Measurements from ENCODE around the gene GLYAT.

- TF ChIP-seq ZFX (IDR thresholded peaks at IDR 0.05) (no peak), ZNF274 (IDR thresholded peaks at IDR 0.05; ENCODE audit: low read depth, low read length) (no peak), CTCF (IDR thresholded peaks at IDR 0.05 in 2 of 3, conservative IDR thresholded peaks at IDR 0.05 in 1 of 3; ENCODE audit: borderline replicate concordance in 1 of 3, insufficient read depth in 1 of 3, low read depth in 2 of 3, low read length in 2 of 3) (no peak), EGR1 (IDR thresholded peaks at IDR 0.05; ENCODE audit: low read depth) (no peak), EZH2 (IDR thresholded peaks at IDR 0.05) (no peak), RAD21 (IDR thresholded peaks at IDR 0.05; ENCODE audit: low read depth) (no peak), EZH2phosphoT487 (IDR thresholded peaks at IDR 0.05; ENCODE audit: borderline replicate concordance) (no peak), CBX3 (IDR thresholded peaks at IDR 0.05; ENCODE audit: low read depth) (no peak)
Observed at GRCh38 chr11:58726737-58727414, 4.9 kb downstream of the GLYAT start.

All from HCT116 (cell line).